ENCODE results near the gene HSD3B7.
"Not testable (repeated sequence)": the region's sequence is repeated elsewhere in the genome, so short reads cannot be mapped to it uniquely, and the experiment has no call there.

The HSD3B7 gene

DNA sequence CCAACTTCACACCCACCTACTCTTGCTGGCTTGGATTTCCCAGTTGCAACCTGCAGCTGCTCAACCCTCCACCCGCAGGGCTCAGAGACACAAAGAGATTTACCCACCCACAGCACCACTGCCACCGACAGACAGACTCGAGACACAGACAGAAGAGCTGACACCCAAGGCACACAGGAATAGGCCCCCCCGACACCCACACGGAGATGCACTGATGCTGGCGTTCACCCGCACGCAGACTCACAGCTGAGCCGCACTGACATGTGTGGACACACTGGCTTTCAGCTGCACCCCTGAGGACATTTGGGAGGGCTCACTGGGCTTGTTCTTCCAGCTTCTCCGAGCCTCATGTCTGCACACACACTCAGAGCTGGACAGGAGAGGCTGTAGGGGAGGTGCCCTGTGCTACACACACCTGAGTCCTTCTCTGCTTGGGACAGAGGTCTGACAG is 17.3 kb downstream of the HSD3B7 start:
- DNase-seq, result no peak

DNA sequence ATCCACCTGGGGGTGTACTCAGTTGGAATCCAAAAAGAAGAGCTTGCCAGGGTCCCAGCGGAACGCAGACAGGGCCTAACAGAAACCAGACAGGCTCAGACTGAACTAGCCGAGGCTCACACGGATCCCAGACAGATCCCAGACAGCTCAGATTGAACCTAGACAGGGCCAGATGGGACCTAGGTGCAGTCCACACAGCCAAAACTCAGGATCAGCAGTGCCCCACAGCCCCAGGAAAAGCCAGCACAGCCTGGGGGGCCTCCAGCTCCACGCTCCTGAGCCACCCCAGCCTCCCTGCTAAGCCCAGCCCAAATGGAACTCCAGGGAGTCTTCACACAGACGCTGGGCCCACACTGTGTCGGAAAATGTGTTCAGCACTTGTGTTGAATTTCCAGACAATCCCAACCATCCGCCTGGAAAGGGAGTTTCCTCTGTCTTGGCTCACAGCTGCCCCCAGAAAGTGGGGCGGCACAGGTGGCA is 17.9 kb downstream of the HSD3B7 start:
- no peak for DNase-seq

DNA sequence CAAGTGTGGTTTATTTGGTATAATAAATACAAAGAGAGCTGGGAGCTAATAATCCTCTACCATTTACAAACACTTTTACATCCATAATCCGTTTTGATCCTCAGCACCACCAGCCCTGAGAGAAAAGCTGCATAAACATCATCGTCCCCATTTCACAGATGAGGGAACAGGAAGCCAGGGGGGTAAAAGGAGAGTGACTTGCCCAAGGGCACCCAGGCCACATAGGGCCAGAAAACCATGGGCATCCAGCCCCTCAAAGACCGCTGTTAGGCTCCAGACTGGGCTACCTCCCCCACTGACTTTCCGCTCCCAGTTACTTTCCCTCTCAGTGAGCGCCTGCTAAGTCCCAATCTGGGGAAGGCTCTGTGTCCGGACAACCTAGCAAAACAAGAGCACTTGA is 18.7 kb downstream of the HSD3B7 start:
- DNase-seq, result no peak

DNA sequence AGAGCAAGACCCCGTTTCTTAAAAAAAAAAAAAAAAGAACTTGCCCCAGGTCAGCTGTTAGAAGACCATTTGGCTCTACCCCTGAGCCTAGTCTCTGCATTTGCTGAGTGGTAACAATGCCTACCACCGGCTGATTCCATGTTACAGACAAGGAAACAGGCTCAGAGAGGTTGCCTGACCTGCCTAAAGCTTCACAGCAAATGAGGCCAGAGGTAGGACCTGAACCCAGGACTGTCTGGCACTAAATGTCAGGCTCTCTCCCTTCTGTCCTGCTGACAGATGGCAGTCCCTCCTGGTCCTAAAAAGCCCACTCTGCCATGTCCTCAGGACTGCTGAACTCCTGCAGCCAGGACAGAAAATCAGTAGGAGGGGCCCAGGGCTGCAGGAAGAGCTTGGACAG is 19.7 kb downstream of the HSD3B7 start:
- DNase-seq, result no peak

DNA sequence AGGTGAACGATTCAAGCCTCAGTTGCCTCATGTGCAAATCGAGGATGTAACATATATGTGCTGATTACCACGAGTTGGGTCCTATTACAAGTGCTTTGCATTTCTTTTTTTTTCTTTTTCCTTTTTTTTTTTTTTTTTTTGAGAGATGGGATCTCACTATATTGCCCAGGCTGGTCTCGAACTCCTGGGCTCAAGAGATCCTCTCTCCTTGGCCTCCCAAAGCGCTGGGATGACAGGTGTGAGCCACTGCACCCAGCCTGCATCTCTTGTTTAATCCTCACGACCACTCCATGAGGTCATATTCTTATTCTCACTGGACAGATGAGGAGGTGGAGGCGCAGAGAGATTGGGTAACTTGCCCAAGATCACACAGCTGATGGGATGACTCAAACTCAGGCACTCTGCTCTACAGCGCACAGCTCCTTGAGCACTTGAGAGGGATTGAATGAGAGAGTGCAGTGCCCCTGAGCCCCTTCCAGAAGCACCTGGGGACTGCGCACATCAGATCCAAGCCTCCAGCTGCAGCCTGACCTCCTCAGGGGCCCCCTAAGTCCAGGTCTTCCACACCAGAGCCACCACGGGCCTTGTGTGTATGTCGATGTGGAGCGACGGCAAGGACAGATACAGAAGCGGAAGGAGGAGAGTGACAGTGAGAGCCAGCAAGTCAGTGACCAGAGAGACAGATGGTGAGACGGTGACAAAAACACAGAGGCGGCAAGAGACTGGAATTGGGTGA is 20.5 kb downstream of the HSD3B7 start:
- no peak for DNase-seq

DNA sequence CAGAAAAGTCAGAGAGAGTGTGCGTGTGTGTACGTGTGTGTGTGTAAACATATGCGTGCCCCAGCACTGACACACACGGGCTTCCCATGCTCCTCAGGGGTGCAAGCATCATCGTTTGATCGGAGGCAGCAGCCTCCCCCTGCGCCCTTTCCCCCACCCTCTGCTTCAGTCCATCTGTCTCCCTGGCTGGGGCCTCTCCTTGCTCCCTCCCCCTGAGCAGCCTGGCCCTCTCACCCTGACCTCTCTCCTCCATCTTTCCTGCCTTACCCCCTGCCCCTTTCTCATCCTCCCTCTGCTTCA is 21.0 kb downstream of the HSD3B7 start:
- no peak for DNase-seq

DNA sequence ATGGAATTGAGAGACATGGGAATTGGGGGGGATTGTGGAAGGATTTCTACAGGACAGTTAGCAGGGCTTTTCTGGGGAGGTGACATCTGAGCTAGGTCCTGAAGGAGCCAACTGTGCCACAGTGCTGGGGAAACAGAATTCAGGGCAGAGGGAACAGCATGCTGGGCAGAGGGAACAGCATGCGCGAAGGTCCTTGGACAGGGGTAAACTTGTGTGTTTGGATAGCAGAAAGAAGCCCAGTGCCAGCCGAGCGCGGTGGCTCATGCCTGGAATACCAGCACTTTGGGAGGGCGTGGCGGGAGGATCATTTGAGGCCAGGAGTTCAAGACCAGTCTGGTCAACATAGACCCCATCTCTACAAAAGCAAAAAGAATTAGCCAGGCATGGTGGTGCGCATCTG is 21.6 kb downstream of the HSD3B7 start:
- no peak for DNase-seq

DNA sequence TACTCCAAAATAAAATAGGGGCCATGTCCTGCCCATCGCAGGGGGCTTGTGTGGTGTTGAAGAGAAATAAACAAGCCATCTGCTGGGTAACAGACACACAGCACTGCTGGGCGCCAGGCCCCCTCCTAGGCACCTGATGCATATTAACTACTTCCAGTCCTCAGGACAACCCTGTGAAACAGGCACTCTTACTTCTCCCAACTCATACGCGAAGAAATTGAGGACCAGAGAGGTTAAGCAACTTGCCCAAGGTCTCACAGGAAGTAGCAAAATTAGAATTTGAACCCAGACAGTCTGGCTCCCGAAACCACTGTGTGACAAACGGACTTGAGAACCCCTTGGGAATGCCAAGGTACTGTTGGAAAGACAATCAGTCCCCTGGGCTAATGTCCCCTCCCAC is 22.7 kb downstream of the HSD3B7 start:
- DNase-seq, result no peak

DNA sequence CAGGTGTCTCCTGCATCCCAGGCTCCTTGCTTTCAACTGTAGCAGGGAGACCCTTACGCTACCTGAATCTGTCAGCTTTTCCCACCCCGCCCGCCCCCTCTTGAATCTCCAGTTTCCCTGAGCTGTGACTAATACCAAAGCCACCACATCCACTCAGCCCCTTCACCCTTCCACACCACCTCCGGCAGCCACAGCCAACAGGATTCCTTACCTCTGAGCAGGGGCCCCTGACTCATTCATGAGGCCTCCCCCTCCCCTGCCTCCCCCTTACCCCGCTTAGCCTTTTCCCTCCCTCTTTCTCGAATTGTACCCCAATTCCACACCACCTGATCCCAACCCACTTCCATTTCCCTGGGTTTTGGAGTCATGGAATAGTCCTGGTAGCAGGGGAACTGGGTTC is 23.1 kb downstream of the HSD3B7 start:
- no peak for DNase-seq

DNA sequence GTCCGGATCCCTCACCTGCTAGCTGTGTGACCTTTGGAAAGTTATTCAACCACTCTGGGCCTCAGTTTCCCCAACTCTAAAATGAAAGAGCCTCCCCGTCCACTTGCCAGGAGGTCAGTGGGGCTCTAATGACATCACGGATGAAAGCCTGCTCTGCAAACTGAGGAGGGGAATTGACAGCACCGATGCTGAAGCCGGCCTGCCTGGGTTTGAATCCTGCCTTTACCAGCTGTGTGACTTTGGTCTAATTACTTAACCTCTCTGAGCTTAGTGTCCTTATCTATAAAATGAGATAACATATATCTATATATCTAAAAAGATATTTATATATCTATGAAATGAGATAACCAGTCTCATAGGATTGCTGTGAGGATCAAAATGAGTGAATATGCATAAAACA is 23.5 kb downstream of the HSD3B7 start:
- DNase-seq, result no peak

DNA sequence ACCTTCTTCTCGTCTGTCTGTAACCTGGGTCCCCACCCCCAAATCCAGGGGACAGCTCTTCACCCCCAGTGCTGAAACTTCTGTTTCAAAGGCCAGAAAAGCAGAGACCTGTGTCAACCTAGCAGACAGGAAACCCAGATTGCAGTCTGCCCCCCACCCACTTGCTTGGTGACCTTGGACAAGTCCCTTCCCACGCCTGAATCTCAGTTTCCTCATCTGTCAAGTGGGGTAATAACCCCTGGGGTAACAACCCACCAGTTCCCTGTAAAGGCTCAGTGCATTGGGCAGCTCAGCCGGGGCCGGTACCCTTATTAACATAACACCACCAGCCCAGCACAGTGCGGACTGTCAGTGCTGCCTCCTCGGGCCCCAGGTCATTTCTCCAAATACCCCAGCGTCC is 24.1 kb downstream of the HSD3B7 start:
- no peak for DNase-seq

DNA sequence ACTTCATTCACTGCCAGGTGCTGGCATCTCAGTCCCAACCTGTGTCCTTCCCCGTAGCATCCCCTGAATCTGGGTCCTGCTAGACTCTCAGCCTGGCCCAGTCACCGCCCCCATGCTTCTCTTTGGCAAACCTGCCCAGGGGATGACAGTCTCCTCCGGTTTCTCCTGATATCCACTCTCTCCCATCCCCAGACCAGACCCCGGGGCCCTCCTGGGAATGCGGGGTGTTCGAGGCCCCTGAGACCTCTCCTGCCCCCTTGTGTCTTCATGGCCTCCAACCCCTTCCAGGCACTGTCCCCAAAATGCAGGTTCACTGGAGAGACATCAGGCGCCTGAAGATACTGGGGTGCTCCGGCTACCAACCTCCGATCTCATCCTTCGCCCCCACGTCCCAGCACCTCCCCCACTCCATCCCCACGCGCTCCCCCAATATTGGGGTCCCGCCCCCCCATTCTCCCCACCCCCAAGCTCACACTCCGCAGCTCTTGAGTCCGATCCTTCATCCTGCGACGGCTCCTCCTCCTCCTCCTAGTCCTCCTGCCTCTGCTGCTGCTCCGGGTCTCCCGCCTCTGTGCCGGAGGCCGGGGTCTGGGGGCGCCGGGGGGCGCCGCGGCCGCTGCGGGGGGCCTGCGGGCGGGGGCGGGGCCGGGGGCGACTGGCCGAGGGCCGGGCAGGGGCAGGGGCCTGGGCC is 25.0 kb downstream of the HSD3B7 start:
- DNase-seq, result no peak

DNA sequence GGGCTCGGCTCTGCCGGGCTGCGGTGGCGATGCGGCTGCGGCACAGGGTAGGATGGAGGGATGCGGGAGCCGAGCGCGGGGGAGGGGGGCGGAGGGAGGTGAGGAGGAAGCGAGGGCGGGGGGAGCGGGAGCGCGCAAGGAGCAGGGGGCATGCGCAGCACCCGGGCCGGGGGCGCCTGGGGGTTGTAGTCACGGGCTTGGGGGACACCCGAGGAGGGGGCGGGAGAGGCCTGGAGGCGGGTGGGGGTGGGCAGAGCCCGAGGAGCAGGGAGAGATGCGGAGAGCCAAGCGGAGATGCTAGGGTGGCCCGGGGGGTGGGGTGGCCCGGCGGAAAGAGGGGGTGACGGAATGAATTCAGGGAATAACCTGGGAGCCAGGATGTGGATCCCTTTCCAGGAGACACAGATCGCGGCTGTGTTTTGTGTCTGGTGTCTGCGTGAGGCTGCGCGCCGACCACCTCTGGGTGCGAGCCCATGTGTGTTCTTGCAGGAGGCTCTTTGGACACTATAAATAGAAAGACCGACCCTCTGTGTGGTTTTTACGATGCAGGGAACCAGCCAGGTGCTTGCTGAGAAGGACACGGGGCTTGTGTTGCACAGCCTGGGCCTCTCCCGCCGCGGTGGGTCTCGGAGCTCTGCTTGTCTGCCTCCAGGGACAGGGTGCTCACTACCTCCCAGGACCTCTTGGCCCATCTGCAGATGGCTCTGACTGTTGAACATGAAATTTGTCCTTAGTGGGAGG is 25.7 kb downstream of the HSD3B7 start, which contains the start of gene STX1B:
Gene STX1B, minus strand, starts transcription at position 54 of the 741 bp plus-strand sequence. CDS start 242 bp downstream, outside the sequence.
- no peak for DNase-seq

DNA sequence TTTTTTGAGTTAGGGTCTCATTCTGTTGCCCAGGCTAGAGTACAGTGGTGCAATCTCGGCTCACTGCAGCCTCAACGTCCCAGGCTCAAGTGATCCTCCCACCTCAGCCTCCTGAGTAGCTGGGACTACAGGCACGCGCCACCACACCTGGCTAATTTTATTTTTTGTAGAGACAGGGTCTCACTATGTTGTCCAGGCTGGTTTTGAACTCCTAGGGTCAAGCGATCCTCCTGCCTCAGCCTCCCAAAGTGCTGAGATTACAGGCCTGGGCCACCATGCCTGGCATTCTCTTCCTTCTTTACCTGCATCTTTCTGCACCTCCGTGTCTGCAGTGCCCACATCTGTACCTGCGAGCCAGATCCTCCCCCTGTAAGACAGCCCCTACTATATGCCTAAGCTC is 26.8 kb downstream of the HSD3B7 start:
- DNase-seq, result not testable (repeated sequence)

DNA sequence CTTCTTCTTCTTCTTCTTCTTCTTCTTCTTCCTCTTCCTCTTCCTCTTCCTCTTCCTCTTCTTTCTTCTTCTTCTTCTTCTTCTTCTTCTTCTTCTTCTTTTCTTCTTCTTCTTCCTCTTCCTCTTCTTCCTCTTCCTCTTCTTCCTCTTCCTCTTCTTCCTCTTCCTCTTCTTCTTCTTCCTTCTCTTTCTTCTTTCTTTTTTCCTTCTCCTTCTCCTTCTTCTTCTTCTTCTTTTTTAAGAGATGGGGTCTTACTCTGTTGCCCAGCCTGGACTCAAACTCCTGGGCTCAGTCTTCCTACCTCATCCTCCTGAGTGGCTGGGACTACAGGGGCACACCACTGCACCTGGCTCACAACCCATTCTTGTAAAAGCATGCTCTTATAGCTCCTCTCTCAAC is 28.3 kb downstream of the HSD3B7 start:
- not testable (repeated sequence) for DNase-seq

DNA sequence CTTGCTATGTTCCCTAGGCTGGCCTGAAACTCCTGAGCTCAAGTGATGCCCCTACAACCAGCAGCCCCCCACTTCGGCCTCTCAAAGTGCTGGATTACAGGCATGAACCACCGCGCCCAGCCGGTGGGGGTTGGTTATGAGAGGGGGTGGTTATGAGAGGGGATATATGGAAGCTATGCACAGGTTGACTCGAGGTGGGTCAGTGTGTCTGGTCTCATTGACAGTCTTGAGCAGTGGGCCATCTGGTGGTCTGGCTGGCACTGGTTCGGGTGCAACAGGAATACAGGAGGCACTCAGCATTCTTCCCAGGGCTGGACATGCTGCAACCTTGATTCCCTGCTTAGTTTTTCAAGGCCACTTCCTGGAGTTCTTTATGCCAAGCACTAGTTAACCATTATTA is 31.0 kb downstream of the HSD3B7 start:
- no peak for DNase-seq

DNA sequence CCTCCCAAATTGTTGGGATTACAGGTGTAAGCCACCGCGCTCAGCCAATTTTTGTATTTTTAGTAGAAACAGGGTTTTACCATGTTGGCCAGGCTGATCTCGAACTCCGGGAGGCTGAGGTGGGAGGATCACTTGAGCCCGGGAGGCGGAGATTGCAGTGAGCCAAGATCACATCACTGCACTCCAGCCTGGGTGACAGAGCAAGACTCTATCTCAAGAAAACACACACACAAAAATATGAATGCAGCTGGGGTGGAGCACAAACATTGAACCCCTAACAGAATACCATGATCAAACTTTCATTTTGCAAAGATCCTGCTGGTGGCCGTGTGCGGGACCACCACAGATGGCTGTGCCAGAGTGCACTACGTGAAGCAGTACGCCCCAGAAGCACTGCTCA is 32.7 kb downstream of the HSD3B7 start:
- not testable (repeated sequence) for DNase-seq

DNA sequence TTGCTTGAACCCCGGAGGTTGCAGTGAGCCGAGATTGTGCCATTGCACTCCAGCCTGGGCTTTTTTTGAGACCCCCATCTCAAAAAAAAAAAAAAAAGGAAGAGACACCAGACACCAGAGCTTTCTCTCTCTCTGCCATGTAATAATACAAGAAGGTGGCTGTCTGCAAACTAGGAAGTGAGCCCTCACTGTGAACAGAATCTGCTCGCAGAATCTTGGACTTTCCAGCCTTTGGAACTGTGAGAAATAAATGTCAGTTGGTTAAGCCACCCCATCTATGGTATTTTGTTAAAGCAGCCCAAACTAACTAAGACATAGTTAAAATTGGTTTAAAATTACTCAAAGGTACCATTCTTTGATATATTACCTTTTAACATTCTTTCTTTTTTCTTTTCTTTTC is 35.5 kb downstream of the HSD3B7 start:
- DNase-seq, result no peak

DNA sequence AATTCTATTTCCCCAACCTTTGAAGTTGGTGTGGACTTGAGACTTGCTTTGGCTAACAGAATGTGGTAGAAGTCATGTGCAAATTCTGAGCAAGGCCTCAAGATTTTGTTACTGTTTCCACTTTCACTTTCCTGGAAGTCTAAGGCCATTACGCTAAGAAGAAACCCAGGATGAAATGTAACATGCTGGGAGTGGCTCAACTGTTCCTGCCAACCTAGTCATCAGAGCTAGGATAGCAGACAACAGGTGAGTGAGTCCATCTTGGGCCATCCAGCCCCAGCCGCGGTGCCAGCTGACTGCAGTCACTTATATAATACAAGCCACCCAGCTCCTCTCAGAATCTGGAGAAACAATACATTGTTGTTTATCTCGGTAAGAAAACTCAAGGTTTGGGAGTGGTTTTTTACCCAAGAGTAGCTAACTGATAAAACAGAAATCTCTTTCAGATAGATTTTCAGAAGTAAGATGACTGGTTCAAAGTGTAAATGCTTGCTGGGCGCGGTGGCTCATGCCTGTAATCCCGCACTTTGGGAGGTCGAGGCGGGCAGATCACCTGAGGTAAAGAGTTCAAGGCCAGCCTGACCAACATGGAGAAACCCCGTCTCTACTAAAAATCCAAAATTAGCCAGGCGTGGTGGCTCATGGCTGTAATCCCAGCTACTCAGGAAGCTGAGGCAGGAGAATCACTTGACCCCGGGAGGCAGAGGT is 37.7 kb downstream of the HSD3B7 start:
- no peak for DNase-seq

DNA sequence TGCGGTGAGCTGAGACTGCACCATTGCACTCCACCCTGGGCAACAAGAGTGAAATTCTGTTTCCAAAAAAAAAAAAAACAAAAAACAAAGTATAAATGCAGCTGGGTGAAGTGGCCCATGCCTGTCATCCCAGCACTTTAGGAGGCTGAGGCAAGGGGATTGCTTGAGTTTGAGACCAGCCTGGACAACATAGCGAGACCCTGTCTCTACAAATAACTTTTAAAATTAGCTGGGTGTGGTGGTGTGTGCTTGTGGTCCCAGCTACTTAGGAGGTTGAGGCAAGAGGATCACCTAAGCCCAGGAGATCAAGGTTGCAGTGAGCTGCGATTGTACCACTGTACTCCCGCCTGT is 38.2 kb downstream of the HSD3B7 start:
- DNase-seq, result no peak

DNA sequence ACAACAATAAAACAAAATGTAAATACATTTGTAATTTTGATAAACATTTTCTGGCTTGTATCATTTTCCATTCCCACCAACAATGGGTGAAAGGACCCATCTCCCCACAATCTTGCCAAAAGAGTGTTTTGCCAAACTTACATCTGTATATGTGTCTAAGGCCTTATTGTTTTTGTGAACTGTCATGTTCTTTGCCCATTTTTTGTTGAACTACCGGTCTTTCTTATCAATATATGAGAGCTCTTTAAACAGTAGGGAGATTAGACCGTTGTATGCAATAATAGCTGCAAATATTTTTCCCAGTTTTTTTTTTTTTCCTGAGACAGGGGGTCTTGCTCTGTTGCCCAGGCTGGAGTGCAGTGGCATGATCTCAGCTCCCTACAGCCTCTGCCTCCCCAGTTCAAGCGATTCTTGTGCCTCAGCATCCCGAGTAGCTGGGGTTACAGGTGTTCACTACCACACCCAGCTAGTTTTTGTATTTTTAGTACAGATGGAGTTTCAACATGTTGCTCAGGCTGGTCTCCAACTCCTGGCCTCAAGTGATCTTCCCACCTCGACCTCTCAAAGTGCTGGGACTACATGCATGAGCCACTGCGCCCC is 38.7 kb downstream of the HSD3B7 start:
- DNase-seq, result no peak

DNA sequence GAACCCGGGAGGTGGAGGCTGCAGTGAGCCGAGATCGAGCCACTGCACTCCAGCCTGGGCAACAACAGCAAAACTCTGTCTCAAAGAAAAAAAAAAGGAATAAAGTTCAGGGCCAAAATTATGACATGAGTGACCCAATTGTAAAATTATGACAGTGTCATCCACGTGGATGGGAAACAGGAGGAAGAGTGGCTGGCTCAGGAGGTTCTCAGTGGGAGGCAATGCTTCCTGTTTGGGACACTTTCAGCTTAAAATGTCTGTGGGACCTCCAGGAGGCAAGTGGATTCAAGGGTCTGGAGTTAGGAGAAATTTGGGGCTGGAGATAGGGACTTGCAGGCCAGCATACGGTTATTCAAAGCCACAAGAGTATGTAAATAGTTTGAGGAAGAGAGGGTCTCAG is 40.3 kb downstream of the HSD3B7 start:
- DNase-seq, result no peak

DNA sequence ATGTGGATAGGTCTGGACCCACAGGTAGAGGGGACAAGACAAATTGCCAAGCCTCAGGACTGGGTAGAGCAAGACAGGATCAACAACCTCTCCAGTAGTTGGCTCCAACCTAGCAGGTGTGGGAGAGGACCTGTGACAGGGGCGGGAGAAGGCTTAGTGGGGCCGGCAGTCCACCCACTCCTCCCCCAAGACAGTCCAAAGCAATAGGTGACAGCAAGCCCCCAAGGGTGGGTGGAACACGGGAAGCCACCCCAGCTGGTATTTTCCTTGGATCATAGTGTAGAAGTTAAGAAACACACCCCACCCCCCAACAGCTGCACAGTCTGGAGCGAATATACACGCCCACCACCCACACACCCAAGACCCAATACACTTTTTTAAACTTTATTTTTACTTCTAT is 44.3 kb downstream of the HSD3B7 start:
- no peak for DNase-seq

All from NCI-H187 treated with DMSO at 0.1 percent for 48 hours (cell line).